Breast epithelium (tissue), 3 donors: Measurements from ENCODE around the gene HIPK2.

ENCODE experiments used
- POLR2A ChIP-seq: fragments of 450-650 bp; IDR thresholded peaks from one replicate; pipeline ENCODE4 v1.6.1; 2016; ENCODE audit warnings: antibody characterized with exemption, mild to moderate bottlenecking, moderate library complexity
- POLR2AphosphoS5 ChIP-seq, 3 donors: sonication (generic); formaldehyde crosslinking; IDR thresholded peaks; one replicate each; pipeline ENCODE4 v1.6.1; 2017; ENCODE audit warnings: antibody characterized with exemption in 3 of 3
- TF ChIP-seq, protein P1 (sequence below), 3 donors: fragments of 450-650 bp; IDR thresholded peaks; one replicate each; pipeline ENCODE4 v1.5.1; 2016 to 2017; ENCODE audit warnings: antibody characterized with exemption in 3 of 3, mild to moderate bottlenecking in 3 of 3, moderate library complexity in 3 of 3

DNA sequence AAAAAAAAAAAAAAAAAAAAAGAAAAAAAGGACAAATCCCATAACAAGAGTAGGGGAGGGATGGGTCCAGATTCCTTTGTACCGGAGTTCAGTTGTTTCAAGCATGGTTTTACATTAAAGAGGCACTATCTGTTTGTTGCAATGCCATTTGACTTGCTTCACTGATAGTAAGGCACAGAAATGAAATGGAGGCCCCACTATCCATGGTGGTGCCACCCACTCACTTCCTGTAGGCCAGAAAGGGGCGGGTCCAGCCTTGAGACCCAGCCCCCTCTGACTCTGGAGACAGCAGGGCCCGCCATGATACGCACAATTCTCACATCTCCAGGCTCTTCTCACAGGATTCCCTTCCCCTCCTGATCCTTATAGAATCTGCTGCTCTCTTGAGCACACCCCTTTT lies 154.3 kb downstream of the HIPK2 start:
- TF ChIP-seq, protein P1, sequence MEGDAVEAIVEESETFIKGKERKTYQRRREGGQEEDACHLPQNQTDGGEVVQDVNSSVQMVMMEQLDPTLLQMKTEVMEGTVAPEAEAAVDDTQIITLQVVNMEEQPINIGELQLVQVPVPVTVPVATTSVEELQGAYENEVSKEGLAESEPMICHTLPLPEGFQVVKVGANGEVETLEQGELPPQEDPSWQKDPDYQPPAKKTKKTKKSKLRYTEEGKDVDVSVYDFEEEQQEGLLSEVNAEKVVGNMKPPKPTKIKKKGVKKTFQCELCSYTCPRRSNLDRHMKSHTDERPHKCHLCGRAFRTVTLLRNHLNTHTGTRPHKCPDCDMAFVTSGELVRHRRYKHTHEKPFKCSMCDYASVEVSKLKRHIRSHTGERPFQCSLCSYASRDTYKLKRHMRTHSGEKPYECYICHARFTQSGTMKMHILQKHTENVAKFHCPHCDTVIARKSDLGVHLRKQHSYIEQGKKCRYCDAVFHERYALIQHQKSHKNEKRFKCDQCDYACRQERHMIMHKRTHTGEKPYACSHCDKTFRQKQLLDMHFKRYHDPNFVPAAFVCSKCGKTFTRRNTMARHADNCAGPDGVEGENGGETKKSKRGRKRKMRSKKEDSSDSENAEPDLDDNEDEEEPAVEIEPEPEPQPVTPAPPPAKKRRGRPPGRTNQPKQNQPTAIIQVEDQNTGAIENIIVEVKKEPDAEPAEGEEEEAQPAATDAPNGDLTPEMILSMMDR (IDR thresholded peaks at IDR 0.05) = no peak
- TF ChIP-seq POLR2A (no peak), POLR2AphosphoS5 (IDR thresholded peaks at IDR 0.05) (no peak)
